Activated naive CD4-positive, alpha-beta T cell treated with anti-CD3 and anti-CD28 coated beads, Interleukin-2, amount 50 U/mL, for 16 hours (primary cell): ENCODE data around the gene IGF1R.

ENCODE experiments used
- DNase-seq: peaks from one replicate; pipeline ENCODE4 v3.0.0-alpha.2; 2020

IGF1R gene

GRCh38 chr15:98648654-98649471 is 524 bp downstream of the IGF1R start:
- DNase-seq, result peak; percentile 61

- peak; percentile 65 for DNase-seq
Measured at GRCh38 chr15:98649472-98650416, 1.4 kb downstream of the IGF1R start.

GRCh38 chr15:98650417-98651035 is 2.2 kb downstream of the IGF1R start:
- peak; percentile 61 for DNase-seq

- DNase-seq, result peak; percentile 48
Measured at GRCh38 chr15:98651036-98651481, 2.7 kb downstream of the IGF1R start.

GRCh38 chr15:98651581-98652220 is 3.4 kb downstream of the IGF1R start:
- no peak for DNase-seq

GRCh38 chr15:98653686-98654085 is 5.3 kb downstream of the IGF1R start:
- DNase-seq, result no peak

- DNase-seq, result no peak
Measured at GRCh38 chr15:98654790-98655360, 6.5 kb downstream of the IGF1R start.

GRCh38 chr15:98655732-98656131 is 7.4 kb downstream of the IGF1R start:
- no peak for DNase-seq

GRCh38 chr15:98657721-98658120 is 9.4 kb downstream of the IGF1R start:
- DNase-seq, result no peak

- DNase-seq, result no peak
Measured at GRCh38 chr15:98658831-98659699, 10.7 kb downstream of the IGF1R start.

- DNase-seq, result no peak
Measured at GRCh38 chr15:98660055-98660454, 11.7 kb downstream of the IGF1R start.

- DNase-seq, result no peak
Measured at GRCh38 chr15:98663045-98663444, 14.7 kb downstream of the IGF1R start.

- no peak for DNase-seq
Measured at GRCh38 chr15:98663606-98664005, 15.3 kb downstream of the IGF1R start.

GRCh38 chr15:98666441-98666840 is 18.1 kb downstream of the IGF1R start:
- DNase-seq, result no peak

- DNase-seq, result no peak
Measured at GRCh38 chr15:98666841-98667240, 18.5 kb downstream of the IGF1R start.

- DNase-seq, result no peak
Measured at GRCh38 chr15:98667521-98668179, 19.3 kb downstream of the IGF1R start.

- peak; percentile 67 for DNase-seq
Measured at GRCh38 chr15:98668566-98669308, 20.4 kb downstream of the IGF1R start.

- no peak for DNase-seq
Measured at GRCh38 chr15:98669638-98670037, 21.3 kb downstream of the IGF1R start.

- DNase-seq, result no peak
Measured at GRCh38 chr15:98671060-98672008, 23.0 kb downstream of the IGF1R start.
